HG03135 (cell line): Measurements from ENCODE around the gene SENP2.
"Not testable (repeated sequence)": the region's sequence is repeated elsewhere in the genome, so short reads cannot be mapped to it uniquely, and the experiment has no call there.

Experiments
- ATAC-seq: cut with Tn5 transposase; IDR thresholded peaks from one replicate; pipeline ENCODE4 v1.9.1; 2021; ENCODE audit warnings: mild to moderate bottlenecking, moderate library complexity; ENCODE audit not compliant: unreplicated experiment

The SENP2 gene

DNA sequence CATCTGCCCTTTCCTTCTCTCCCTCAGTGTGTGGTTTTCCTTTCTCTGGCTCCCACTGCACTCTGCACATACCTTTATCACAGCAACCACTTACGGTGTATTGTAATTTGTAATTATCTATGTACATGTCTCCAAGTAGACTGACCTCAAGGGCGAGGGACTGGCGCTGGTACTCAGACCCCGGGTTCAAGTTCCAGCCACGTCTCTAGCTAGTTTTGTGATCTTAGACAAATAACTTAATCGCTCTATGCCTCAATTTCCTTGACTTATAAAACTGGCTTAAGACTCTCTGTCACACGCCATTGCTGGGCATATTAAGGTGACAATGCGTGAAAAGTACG lies 607 bp upstream of the SENP2 start:
- ATAC-seq = peak; percentile 1

DNA sequence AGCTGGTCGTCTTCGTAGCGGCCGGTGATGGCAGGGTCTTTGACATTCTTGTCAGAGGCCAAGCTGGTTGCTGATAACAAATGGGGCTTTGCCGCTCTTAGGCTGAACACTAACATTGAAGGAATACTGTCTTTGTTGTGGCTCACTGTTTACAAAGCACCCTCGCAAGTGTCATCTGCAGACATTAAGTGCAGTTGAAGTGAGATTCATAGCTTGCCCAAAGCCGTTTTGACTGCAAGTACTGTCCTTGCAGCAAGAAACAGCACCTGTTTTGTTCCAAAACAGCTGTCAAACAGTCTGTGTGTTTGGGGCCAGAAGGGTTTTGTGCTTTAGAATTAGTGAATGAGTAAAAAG lies 568 bp downstream of the SENP2 start:
- ATAC-seq = peak; percentile 2

GRCh38 chr3:185594073-185594472 lies 8.0 kb downstream of the SENP2 start:
- no peak for ATAC-seq

DNA sequence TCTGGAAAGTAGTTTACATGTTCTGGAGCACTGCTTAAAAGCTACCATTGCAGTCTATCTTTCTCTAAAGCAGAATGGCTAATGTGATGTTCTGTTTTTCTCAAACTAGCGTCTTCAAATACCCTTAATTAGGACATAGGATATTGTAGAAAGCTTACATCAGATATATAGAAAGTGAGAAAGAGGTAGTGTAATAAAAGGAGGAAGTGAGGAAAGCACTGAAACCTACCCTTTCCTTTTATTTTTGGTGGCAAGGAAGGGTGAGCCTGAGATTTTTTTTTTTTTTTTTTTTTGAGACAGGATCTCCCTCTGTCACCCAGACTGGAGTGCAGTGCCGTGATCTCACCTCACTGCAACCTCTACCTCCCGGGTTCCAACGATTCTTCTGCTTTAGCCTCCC lies 9.4 kb downstream of the SENP2 start:
- ATAC-seq = no peak

GRCh38 chr3:185605566-185605965 lies 19.5 kb downstream of the SENP2 start:
- no peak for ATAC-seq

DNA sequence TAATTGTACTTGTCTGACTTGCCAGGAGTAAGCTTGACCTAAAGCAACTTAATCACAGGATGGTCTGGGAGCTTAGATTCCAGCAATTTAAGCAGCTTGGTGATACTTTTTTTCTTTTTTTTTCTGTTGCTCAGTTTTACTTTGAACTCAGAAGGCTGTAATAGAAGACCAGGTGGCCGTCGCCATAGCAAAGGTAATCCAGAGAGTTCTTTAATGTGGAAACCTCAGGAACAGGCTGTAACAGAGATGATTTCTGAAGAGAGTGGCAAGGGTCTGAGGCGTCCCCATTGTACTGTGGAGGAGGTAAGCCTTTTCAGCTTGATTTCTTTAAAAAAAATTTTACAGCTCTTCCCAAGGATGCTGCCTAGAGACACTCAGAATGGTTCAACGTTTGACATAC lies 20.1 kb downstream of the SENP2 start:
- ATAC-seq = no peak

GRCh38 chr3:185613016-185613415 lies 26.9 kb downstream of the SENP2 start:
- ATAC-seq = no peak

- no peak for ATAC-seq
These were observed 38.0 kb downstream of the SENP2 start for GRCh38 chr3:185623939-185624665.

- no peak for ATAC-seq
These were observed 39.7 kb downstream of the SENP2 start for GRCh38 chr3:185625784-185626183.

DNA sequence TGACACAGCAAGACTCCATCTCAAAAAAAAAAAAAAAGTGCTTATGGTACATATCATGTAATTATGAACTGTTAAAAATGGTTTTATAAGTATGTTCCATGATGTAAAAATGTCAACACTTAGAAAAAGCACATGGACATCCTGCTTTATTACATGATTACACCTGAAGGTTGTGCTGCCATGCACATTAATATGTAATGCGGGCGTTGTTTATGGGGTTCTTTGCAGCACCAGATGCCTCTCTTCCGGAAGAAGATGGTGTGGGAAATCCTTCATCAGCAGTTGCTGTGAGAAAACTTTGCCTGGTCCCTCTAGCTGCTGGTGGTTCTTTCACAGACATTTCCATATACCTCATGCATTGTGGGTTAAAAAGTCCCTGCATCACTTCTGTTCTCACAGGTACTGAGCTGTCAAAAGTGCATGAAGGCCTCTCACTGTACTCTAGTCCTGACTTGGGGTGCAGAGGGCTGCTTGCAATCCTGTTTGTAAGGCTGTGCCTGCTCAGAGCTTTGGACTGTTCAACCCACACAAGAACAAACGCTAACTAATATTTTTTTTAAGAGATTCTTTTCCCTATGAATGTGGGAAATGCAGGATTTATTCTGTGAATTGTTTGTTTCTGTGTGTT lies 43.6 kb downstream of the SENP2 start:
- no peak for ATAC-seq

DNA sequence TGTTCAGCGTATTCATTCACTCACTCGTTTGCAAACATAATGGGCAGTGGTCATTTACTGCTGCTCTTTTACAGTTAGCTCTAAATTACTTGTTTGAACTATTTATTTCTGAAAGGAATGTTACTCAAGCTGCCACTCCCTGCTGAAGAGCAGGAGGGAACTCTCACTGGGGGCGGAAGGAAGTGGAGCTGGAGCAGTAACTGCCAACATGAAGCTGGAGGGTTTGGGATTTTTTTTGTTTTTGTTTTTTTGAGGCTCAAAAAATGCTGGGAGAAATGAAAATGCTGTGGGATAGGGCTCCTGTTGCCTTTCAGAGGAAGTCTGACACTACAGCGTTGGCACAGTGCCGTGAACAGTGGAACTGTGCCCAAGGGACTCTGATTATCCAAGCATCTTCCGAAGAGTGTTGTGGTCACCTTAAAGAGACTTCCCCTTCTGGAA lies 44.1 kb downstream of the SENP2 start:
- no peak for ATAC-seq

- ATAC-seq = no peak
These were observed 45.0 kb downstream of the SENP2 start for GRCh38 chr3:185631108-185631507.

DNA sequence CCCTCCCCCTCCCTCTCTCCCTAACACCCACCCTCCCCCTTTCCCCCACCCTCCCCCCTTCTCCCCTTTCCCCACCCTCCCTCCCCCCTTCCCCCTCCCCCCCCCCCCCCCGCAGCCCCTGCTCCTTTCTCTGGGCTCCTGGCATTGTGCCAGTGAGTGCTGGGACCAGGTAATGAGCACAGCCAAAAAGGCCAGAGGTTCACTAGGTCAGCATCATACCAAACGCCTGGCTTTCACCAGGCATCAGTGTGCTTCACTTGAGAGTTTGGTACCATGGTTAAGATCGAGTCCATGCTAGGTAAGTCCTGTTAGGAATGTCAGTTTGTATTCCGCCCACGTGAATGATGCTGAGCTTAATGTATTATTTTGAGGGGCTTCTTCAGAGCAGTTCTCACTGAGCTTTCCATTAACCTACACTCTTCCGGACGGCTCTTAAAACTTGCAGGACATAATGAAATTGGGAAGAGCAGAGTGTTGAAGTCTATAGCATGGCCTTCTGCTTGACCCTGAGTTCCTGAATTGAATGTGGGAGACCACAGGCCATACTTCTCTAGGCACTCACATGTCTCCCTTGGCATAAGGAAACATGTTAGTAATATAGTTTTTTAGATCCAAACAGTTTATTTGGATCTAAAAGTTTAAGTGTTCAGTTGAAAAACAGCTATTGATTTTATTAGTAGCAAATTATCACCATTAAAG lies 45.6 kb downstream of the SENP2 start:
- ATAC-seq = no peak

DNA sequence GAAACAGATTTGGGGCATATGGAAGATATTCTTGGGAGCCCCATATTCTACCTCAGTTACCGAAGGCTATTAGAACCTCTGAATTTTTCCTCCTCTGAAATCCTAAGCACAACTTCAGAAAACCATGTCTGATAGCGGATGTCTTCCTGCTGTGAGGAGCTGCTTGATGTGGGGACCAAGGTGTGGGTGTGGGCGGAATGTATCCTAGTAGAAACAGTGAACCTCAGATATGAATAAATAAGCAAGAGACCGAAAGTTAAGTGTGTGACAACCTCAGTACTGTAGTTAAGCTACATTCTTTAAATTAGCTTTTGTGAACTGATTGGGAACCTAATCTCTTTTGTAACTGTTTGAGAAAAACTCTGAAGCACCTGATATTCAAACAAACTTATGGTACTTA lies 46.9 kb downstream of the SENP2 start:
- ATAC-seq = no peak

DNA sequence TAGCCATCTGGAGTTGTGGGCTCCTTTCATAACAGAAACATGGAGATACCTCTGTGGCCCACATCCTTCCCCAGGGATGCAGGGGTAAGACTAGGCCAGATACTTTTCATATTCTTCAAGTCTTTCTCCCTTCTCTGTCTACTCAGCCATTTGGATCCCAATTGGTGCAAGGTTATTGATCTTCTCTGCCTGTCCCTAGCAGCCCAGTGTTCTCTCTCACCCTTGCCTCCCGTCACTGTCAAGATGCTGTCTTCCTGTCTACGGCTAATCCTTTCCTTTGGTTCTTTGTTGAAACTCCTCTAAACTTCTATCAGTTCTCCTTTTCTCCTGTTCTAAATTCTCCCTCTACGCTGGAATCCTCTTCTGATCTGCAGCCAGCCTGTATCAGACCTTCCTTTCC lies 51.3 kb downstream of the SENP2 start:
- no peak for ATAC-seq

DNA sequence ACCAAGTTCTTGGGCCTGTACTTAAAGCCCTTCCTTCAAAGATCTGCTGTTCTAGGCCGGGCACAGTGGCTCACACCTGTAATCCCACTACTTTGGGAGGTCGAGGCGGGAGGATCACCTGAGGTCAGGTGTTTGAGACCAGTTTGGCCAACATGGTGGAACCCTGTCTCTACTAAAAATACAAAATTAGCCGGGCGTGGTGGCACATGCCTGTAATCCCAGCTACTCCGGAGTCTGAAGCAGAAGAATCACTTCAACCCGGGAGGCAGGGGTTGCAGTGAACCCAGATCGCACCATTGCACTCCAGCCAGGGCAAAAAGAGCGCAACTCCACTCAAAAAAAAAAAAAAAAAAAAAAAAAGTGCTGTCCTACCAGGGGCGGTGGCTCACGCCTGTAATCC lies 52.6 kb downstream of the SENP2 start:
- not testable (repeated sequence) for ATAC-seq

GRCh38 chr3:185639632-185640206 lies 53.6 kb downstream of the SENP2 start:
- no peak for ATAC-seq

DNA sequence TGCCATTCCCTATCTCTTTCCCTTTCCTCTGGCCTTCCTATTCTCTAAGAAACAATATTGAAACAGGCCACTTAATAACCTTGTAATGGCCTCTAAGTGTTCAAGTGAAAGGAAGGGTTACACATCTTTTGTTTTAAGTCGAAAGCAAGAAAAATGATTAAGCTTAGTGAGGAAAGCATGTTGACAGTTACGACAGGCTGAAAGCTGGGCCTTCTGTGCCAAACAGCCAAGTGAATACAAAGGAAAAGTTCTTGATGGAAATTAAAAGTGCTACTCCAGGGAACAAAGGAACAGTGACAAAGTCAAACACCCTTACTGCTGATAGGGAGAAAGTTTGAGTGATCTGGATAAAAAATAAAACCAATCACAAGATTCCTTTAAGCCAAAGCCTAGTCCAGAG lies 54.2 kb downstream of the SENP2 start:
- ATAC-seq = no peak

- not testable (repeated sequence) for ATAC-seq
These were observed 59.1 kb downstream of the SENP2 start for GRCh38 chr3:185645191-185645590.

DNA sequence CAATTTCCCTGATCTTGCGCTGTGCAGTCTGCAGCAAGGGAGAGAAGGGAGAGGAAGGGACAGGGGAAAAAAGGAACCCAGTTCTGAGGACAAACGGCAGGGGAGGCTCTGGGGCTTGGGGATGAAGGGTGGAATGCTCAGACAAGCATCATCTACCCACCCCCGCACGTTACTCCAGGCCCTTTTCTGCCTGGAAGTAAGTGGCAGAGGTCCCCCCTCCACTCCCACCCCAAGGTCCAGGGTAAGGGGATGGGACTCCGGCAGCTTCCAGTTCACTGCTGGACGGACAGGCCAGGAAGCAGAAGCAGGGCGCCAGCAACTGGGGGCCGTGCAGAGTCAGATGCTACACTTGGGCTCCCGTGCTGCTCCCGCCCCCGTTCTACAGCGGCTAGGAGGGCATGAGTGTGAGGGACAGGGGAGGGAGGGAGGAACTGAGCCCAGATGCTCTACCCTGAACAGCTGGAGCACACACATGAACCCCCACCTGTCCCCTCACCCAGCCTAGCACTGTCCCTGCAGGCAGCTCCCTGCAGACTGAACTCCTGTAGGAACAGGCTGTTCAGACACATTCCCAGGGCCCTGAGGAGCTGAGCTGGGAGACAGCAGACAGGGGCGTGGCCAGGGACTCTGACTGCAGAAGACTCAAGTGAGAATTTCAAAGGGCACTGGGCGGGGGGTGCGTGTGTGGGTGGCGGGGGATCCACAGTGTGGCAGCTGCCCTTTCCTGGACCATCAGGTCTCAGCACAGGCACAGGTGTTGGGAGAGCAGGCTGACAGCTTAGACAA lies 59.7 kb downstream of the SENP2 start:
- ATAC-seq = no peak
